Lower leg skin (tissue), 3 donors: ENCODE measurements around the gene HPDL.

Experiments
- CTCF ChIP-seq, 3 donors: fragments of 450-650 bp; IDR thresholded peaks; one replicate each; pipeline ENCODE4 v1.5.1; 2016; ENCODE audit warnings: antibody characterized with exemption in 3 of 3, mild to moderate bottlenecking in 3 of 3, moderate library complexity in 2 of 3
- POLR2A ChIP-seq, 2 donors: fragments of 450-650 bp; IDR thresholded peaks; one replicate each; pipeline ENCODE4 v1.6.1; 2016 to 2017; ENCODE audit warnings: antibody characterized with exemption in 2 of 2, mild to moderate bottlenecking in 1 of 2, moderate library complexity in 1 of 2

- TF ChIP-seq POLR2A (IDR thresholded peaks at IDR 0.05) (no peak), CTCF (IDR thresholded peaks at IDR 0.05) (no peak)
Observed at GRCh38 chr1:45344499-45344898, 17.8 kb downstream of the HPDL start.
